Glutamatergic neuron (in vitro differentiated cells): ENCODE data around the gene KRT72. TPM values are rescaled to one million over a fixed set of nuclear protein-coding genes. Genes with fewer than 3 reads are reported as not detected.
A peak's percentile ranks its signal among the peaks of the same experiment; 100 is the strongest.

Experiments used
- DNase-seq: peaks from one replicate; pipeline ENCODE4 v3.0.0; 2022
- H3K27ac Mint-ChIP-seq: one replicate; pipeline ENCODE4 v1.8.0; 2020; ENCODE audit warnings: mild to moderate bottlenecking, mixed read lengths, inconsistent platforms; ENCODE audit not compliant: unreplicated experiment
- H3K27me3 Mint-ChIP-seq: one replicate; pipeline ENCODE4 v1.8.0; 2020; ENCODE audit warnings: mild to moderate bottlenecking, moderate library complexity, mixed read lengths, inconsistent platforms; ENCODE audit not compliant: unreplicated experiment
- H3K36me3 Mint-ChIP-seq: one replicate; pipeline ENCODE4 v1.8.0; 2020; ENCODE audit warnings: mild to moderate bottlenecking, mixed read lengths, inconsistent platforms; ENCODE audit not compliant: unreplicated experiment
- H3K4me1 Mint-ChIP-seq: one replicate; pipeline ENCODE4 v1.8.0; 2020; ENCODE audit warnings: mild to moderate bottlenecking, low read depth, mixed read lengths, inconsistent platforms; ENCODE audit not compliant: unreplicated experiment
- H3K4me3 Mint-ChIP-seq: one replicate; pipeline ENCODE4 v1.8.0; 2020; ENCODE audit warnings: mild to moderate bottlenecking, mixed read lengths, inconsistent platforms; ENCODE audit not compliant: unreplicated experiment
- H3K9me3 Mint-ChIP-seq: one replicate; pipeline ENCODE4 v1.8.0; 2020; ENCODE audit warnings: mild to moderate bottlenecking, moderate library complexity, mixed read lengths, inconsistent platforms; ENCODE audit not compliant: unreplicated experiment
- total RNA-seq: library from RNA; stranded (reverse); fragmentation: NEBNext Ultra II Directional; extraction: Animal tissue kit (Norgen Biotek cat#: 25700); gene quantifications from one replicate; pipeline ENCODE4 v1.2.1, GENCODE V29; 2021; ENCODE audit not compliant: unreplicated experiment
- TF ChIP-seq, protein P1 (sequence below): fragments of 200-600 bp; sonication (generic); IDR thresholded peaks from one replicate; pipeline ENCODE4 v1.5.0; 2021; ENCODE audit not compliant: partially characterized antibody, unreplicated experiment

The KRT72 gene
- total RNA-seq, 1 donor from 2014 or later = not detected

DNA sequence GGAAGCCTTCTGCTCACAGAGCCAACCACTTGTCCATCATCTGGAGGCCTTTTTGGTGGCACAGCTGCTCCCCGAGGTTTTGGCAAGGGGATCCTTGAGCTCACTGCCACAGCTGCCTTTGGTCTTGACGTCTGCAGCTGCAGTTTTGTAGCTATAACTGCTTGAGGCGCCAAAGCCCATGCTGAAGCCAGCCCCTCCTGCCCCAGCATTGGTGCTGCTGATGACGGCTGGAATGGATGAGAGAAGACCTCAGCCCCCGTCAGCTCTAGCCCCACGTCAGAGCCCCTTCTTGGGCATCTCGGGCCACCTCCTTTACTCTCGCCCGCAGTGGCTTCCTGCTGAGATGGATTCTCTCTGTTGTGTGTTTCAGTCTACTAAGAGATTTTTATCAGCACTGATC is 15.3 kb downstream of the KRT72 start:
- Mint-ChIP-seq H3K27ac (no peak overlapping the region), H3K27me3 (peaks cover 2% of the 10 kb centered on the region), H3K36me3 (peaks cover 5% of the 10 kb centered on the region), H3K9me3 (peaks cover 1% of the 10 kb centered on the region), H3K4me1 (no peaks in the 10 kb centered on the region), H3K4me3 (no peak overlapping the region)
- TF ChIP-seq, protein P1, sequence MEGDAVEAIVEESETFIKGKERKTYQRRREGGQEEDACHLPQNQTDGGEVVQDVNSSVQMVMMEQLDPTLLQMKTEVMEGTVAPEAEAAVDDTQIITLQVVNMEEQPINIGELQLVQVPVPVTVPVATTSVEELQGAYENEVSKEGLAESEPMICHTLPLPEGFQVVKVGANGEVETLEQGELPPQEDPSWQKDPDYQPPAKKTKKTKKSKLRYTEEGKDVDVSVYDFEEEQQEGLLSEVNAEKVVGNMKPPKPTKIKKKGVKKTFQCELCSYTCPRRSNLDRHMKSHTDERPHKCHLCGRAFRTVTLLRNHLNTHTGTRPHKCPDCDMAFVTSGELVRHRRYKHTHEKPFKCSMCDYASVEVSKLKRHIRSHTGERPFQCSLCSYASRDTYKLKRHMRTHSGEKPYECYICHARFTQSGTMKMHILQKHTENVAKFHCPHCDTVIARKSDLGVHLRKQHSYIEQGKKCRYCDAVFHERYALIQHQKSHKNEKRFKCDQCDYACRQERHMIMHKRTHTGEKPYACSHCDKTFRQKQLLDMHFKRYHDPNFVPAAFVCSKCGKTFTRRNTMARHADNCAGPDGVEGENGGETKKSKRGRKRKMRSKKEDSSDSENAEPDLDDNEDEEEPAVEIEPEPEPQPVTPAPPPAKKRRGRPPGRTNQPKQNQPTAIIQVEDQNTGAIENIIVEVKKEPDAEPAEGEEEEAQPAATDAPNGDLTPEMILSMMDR = no peak
- DNase-seq = no peak

DNA sequence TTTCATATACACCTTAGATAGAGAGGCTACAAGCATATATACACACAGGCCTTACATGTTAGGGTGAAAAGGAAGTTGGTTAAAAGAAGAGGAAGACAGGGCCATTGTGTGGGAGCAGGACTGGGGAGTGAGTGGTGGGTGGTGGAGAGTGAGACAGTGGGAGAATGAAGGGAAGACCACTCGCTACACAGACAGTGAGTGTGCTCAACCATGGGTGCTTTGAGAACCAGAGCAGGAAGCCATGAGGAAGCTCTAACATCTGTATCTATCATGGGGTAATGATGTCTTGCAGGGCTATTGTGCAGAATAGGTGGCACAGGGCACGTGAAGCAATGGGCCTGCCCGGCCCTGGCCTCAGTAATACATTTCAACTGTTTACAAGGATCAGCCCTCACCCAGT is 16.2 kb downstream of the KRT72 start:
- Mint-ChIP-seq H3K9me3 (no peaks in the 10 kb centered on the region), H3K4me3 (no peak overlapping the region), H3K36me3 (no peaks in the 10 kb centered on the region), H3K27ac (no peak overlapping the region), H3K4me1 (no peaks in the 10 kb centered on the region), H3K27me3 (peaks cover 2% of the 10 kb centered on the region)
- TF ChIP-seq, protein P1 = no peak
- DNase-seq = no peak

DNA sequence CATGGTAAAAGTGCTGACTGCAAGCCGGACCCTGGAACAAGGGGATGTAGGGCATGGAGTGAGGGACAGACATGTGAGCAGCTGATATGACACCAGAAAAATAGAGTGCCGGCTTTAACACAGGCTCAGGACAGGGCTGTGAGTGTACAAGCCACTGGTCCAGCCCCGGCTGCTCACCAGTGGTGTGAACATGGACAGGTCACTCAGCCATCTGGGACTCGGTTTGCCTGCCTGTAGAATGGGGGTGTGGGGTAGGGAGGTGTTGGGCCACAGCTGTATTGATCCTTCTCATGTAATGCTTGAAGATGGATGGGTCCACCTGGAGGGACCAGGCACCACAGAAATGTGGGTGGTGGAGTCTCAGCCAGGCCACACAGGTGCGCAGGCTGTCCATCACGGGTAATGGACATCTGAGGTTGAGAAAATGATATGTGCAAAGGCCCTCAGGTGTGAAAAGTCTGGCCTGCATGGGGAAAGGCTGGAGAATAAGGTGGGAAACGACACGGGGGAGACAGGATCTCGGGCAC is 17.0 kb downstream of the KRT72 start:
- DNase-seq = no peak
- Mint-ChIP-seq H3K4me1 (no peaks in the 10 kb centered on the region), H3K36me3 (no peaks in the 10 kb centered on the region), H3K4me3 (no peak overlapping the region), H3K27ac (no peak overlapping the region), H3K27me3 (peaks cover 2% of the 10 kb centered on the region), H3K9me3 (no peaks in the 10 kb centered on the region)
- TF ChIP-seq, protein P1 = no peak

DNA sequence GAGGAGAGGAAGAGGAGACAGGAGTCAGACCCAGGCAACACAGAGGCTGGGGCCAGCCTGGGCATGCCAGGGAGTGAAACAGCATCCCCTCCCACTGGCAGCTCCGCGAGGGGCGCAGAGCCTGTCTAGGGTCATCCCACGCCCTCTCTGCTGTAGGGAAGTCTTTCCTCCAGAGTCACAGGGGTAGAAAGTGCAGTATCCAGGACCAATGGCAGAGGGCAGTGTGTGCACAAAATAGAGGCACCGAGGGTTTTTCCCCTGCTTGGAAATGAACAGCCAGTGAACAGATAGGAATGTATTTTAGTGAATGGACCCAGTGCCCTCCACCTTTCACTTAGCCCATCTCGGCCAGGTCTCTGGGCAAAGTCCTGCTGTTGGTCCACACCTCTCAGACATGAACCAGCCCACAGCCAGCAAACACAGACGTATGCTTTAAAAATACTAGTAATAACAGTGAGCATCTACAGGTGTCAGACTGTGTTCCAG is 18.2 kb downstream of the KRT72 start:
- no peak overlapping the region for H3K27ac Mint-ChIP-seq
- no peaks in the 10 kb centered on the region for H3K9me3 Mint-ChIP-seq
- H3K4me1 Mint-ChIP-seq = no peaks in the 10 kb centered on the region
- TF ChIP-seq, protein P1 = peak; percentile 53
- H3K27me3 Mint-ChIP-seq = peaks cover 2% of the 10 kb centered on the region
- peak; percentile 66 for DNase-seq
- no peaks in the 10 kb centered on the region for H3K36me3 Mint-ChIP-seq
- no peak overlapping the region for H3K4me3 Mint-ChIP-seq

DNA sequence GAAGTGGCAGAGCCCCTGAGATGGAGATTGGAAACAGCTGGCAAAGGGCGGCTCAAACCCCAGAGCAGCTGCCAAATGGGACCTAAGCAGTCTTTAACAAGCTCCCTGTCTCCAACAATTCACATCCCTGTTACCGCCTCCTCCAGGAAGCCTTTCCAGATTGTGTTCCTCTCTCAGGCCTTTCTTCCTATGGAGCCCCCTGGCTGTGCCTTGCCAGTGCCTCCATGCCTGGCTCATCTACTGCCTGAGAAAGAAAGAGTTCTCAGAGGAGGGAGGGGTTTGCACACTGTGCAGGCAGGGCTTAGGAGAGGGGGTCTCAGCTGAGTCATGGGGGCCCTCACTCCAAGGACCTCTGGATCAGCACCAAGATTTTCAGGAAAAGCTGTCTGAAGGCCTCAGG is 18.8 kb downstream of the KRT72 start:
- H3K9me3 Mint-ChIP-seq = no peaks in the 10 kb centered on the region
- H3K4me3 Mint-ChIP-seq = no peak overlapping the region
- no peaks in the 10 kb centered on the region for H3K36me3 Mint-ChIP-seq
- DNase-seq = no peak
- no peak overlapping the region for H3K27ac Mint-ChIP-seq
- no peaks in the 10 kb centered on the region for H3K4me1 Mint-ChIP-seq
- TF ChIP-seq, protein P1 = no peak
- H3K27me3 Mint-ChIP-seq = peaks cover 2% of the 10 kb centered on the region
